ENCODE results near the gene NME5.
"Not testable (repeated sequence)": the region's sequence is repeated elsewhere in the genome, so short reads cannot be mapped to it uniquely, and the experiment has no call there.

The NME5 gene

GRCh38 chr5:138078006-138078643 lies 61.1 kb downstream of the NME5 start:
- DNase-seq (ENCODE audit: low read depth in 2 of 2) = no peak

GRCh38 chr5:138077064-138077696 lies 62.0 kb downstream of the NME5 start:
- DNase-seq (ENCODE audit: low read depth in 2 of 2) = peak in 1 of 2 donors; percentile 14

- DNase-seq (ENCODE audit: low read depth in 2 of 2) = not testable (repeated sequence)
Measured at GRCh38 chr5:138070026-138070425, 69.2 kb downstream of the NME5 start.

GRCh38 chr5:138068742-138069600 lies 70.3 kb downstream of the NME5 start:
- peak; percentile 53 to 65 for DNase-seq (ENCODE audit: low read depth in 2 of 2)

GRCh38 chr5:138067945-138068344 lies 71.3 kb downstream of the NME5 start:
- DNase-seq (ENCODE audit: low read depth in 2 of 2) = no peak

Measured in stimulated activated CD8-positive, alpha-beta memory T cell treated with anti-CD3 and anti-CD28 coated beads, Interleukin-2, amount 100 ng/mL, for 48 hours (primary cell).